HepG2 (cell line): ENCODE measurements around the gene RHBDF2. TPM values are rescaled to one million over a fixed set of nuclear protein-coding genes. Genes with fewer than 3 reads are reported as not detected.

Experiments
- ATF7 ChIP-seq, 2 experiments: fragments of 450-650 bp in 1 of 2; sonication (generic) in 1 of 2; formaldehyde crosslinking in 1 of 2; IDR thresholded peaks; 2 replicates each; pipeline versions ENCODE4 v1.4.0 to v1.6.1; 2016 to 2020; ENCODE audit warnings: antibody characterized with exemption in 1 of 2, mild to moderate bottlenecking in 1 of 2, missing genetic modification reagents in 1 of 2
- BCLAF1 ChIP-seq: fragments of 450-650 bp; IDR thresholded peaks from 2 replicates; pipeline ENCODE4 v1.6.1; 2017; ENCODE audit warnings: mild to moderate bottlenecking
- BRD4 ChIP-seq: sonication (generic); formaldehyde crosslinking; IDR thresholded peaks from 2 replicates; pipeline ENCODE4 v1.4.0; 2020; ENCODE audit warnings: missing genetic modification reagents
- CBX5 ChIP-seq: sonication (generic); formaldehyde crosslinking; IDR thresholded peaks from 2 replicates; pipeline ENCODE4 v1.4.0; 2020; ENCODE audit warnings: missing genetic modification reagents, borderline replicate concordance
- CHD4 ChIP-seq: fragments of 200-600 bp; sonication (generic); IDR thresholded peaks from 2 replicates; pipeline ENCODE4 v1.7.0; 2017; ENCODE audit warnings: mild to moderate bottlenecking, low read length, borderline replicate concordance
- GRHL1 ChIP-seq: sonication (generic); formaldehyde crosslinking; conservative IDR thresholded peaks from 2 replicates; pipeline ENCODE4 v1.8.0; 2022; ENCODE audit warnings: missing genetic modification reagents
- KAT8 ChIP-seq: IDR thresholded peaks from 2 replicates; pipeline ENCODE4 v1.6.1; 2016; ENCODE audit warnings: missing genetic modification reagents, missing compliant biosample characterization
- KLF12 ChIP-seq: sonication (generic); formaldehyde crosslinking; IDR thresholded peaks from 2 replicates; pipeline ENCODE4 v1.4.0; 2020; ENCODE audit warnings: missing genetic modification reagents, borderline replicate concordance
- PCBP1 ChIP-seq: fragments of 200-400 bp; formaldehyde crosslinking; IDR thresholded peaks from 2 replicates; pipeline ENCODE4 v1.6.1; 2017; ENCODE audit warnings: mild to moderate bottlenecking, low read depth, low read length, borderline replicate concordance
- REPIN1 ChIP-seq: sonication (generic); formaldehyde crosslinking; IDR thresholded peaks from 2 replicates; pipeline ENCODE4 v1.8.0; 2022; ENCODE audit warnings: missing genetic modification reagents, low read depth, mild to moderate bottlenecking, borderline replicate concordance
- SNRNP70 ChIP-seq: fragments of 200-400 bp; formaldehyde crosslinking; IDR thresholded peaks from 2 replicates; pipeline ENCODE4 v1.6.1; 2017; ENCODE audit warnings: mild to moderate bottlenecking, low read depth, low read length, moderate library complexity
- SOX13 ChIP-seq, 3 experiments: fragments of 450-650 bp in 1 of 3; sonication (generic) in 1 of 3; formaldehyde crosslinking in 1 of 3; IDR thresholded peaks in 2 of 3; conservative IDR thresholded peaks in 1 of 3; 2 replicates each; pipeline versions ENCODE4 v1.5.0 to v1.6.1; 2016 to 2020; ENCODE audit warnings: antibody characterized with exemption in 1 of 3, mild to moderate bottlenecking in 1 of 3, missing compliant biosample characterization in 1 of 3, missing genetic modification reagents in 1 of 3, moderate library complexity in 1 of 3
- TCF7 ChIP-seq: sonication (generic); IDR thresholded peaks from 2 replicates; pipeline ENCODE4 v1.6.1; 2016; ENCODE audit warnings: antibody characterized with exemption, low read depth
- THAP7 ChIP-seq: sonication (generic); formaldehyde crosslinking; IDR thresholded peaks from 2 replicates; pipeline ENCODE4 v1.8.1; 2023; ENCODE audit warnings: mild to moderate bottlenecking, missing genetic modification reagents
- ZBTB33 ChIP-seq: sonication (generic); formaldehyde crosslinking; IDR thresholded peaks from 2 replicates; pipeline ENCODE4 v1.4.0; 2020; ENCODE audit warnings: missing genetic modification reagents
- ZBTB38 ChIP-seq: sonication (generic); formaldehyde crosslinking; IDR thresholded peaks from 2 replicates; pipeline ENCODE4 v1.5.1; 2020; ENCODE audit warnings: mild to moderate bottlenecking, missing genetic modification reagents
- ZNF138 ChIP-seq: sonication (generic); formaldehyde crosslinking; IDR thresholded peaks from 2 replicates; pipeline ENCODE4 v1.5.0; 2020; ENCODE audit warnings: mild to moderate bottlenecking, low read depth, missing genetic modification reagents
- ZNF367 ChIP-seq: sonication (generic); formaldehyde crosslinking; IDR thresholded peaks from 2 replicates; pipeline ENCODE4 v1.4.0; 2020; ENCODE audit warnings: missing genetic modification reagents, borderline replicate concordance
- ZNF564 ChIP-seq: sonication (generic); formaldehyde crosslinking; IDR thresholded peaks from 2 replicates; pipeline ENCODE4 v1.8.1; 2023; ENCODE audit warnings: mild to moderate bottlenecking, missing genetic modification reagents
- ZNF670 ChIP-seq: sonication (generic); formaldehyde crosslinking; IDR thresholded peaks from 2 replicates; pipeline ENCODE4 v1.8.0; 2022; ENCODE audit warnings: mild to moderate bottlenecking, missing genetic modification reagents, borderline replicate concordance
- ZNF83 ChIP-seq: sonication (generic); formaldehyde crosslinking; IDR thresholded peaks from 2 replicates; pipeline ENCODE4 v1.4.0; 2020; ENCODE audit warnings: missing genetic modification reagents, mild to moderate bottlenecking, borderline replicate concordance
- ZSCAN31 ChIP-seq: sonication (generic); formaldehyde crosslinking; IDR thresholded peaks from 2 replicates; pipeline ENCODE4 v1.5.0; 2020; ENCODE audit warnings: low read depth, mild to moderate bottlenecking, missing genetic modification reagents
- polyA plus RNA-seq, 8 experiments: library from polyadenylated mRNA; depleted of rRNA in 3 of 8; stranded (reverse) in 7 of 8; unstranded in 1 of 8; fragments of >200 nt; fragmentation: Illumina TruSeq in 4 of 8; extraction: Trizol in 4 of 8; gene quantifications; 2 replicates each; pipeline versions ENCODE4 v1.2.1 to v1.2.3, GENCODE V29; 2011 to 2016; ENCODE audit warnings: low read depth in 4 of 8, missing spikeins in 1 of 8, mixed read lengths in 1 of 8; ENCODE audit not compliant: insufficient read depth in 1 of 8
- total RNA-seq, 5 experiments: library from RNA; depleted of rRNA; stranded (reverse); fragments of >200 nt; fragmentation: Illumina TruSeq; extraction: Trizol; gene quantifications; 2 replicates each; pipeline ENCODE4 v1.2.3, GENCODE V29; 2016; ENCODE audit warnings: low read depth in 1 of 5

Gene RHBDF2
- total and polyA plus RNA-seq, 2 of the 13 experiments (the other 11 are each of a cell fraction or from before 2014, with no cell fraction given), result 7.8 to 24.2 TPM

- TF ChIP-seq CBX5 (CRISPR knock-in tag) (0 out of 2 replicates have a peak, but pooled peaks have one; percentile 1), SOX13 (IDR thresholded peaks at IDR 0.05) (no peak), SOX13 (CRISPR knock-in tag; conservative IDR thresholded peaks at IDR 0.05 in 1 of 2, IDR thresholded peaks at IDR 0.05 in 1 of 2) (no peak; a peak in 1 of 4 replicates), THAP7 (CRISPR knock-in tag) (no peak), ATF7 (IDR thresholded peaks at IDR 0.05) (no peak), ATF7 (CRISPR knock-in tag; IDR thresholded peaks at IDR 0.05) (no peak), BCLAF1 (no peak), ZSCAN31 (CRISPR knock-in tag) (no peak), KLF12 (CRISPR knock-in tag) (no peak), ZNF83 (CRISPR knock-in tag) (0 out of 2 replicates have a peak, but pooled peaks have one; percentile 20), BRD4 (CRISPR knock-in tag) (peak; percentile 9; the same call in 1 of the 2 replicates), ZBTB38 (CRISPR knock-in tag) (peak; percentile 80), ZNF138 (no peak), ZNF670 (CRISPR knock-in tag) (no peak), ZNF564 (CRISPR knock-in tag) (no peak), GRHL1 (CRISPR knock-in tag) (no peak), KAT8 (CRISPR knock-in tag) (no peak), ZBTB33 (CRISPR knock-in tag) (peak; percentile 97), SNRNP70 (no peak), PCBP1 (no peak; the same call in 1 of the 2 replicates), TCF7 (no peak), CHD4 (no peak), REPIN1 (CRISPR knock-in tag) (no peak), ZNF367 (CRISPR knock-in tag) (no peak)
Measured at GRCh38 chr17:76530095-76530723, 29.0 kb upstream of the RHBDF2 start (continued).
